ENCODE measurements around the gene GAS7. TPM values are rescaled to one million over a fixed set of nuclear protein-coding genes. Genes with fewer than 3 reads are reported as not detected.

The GAS7 gene
- polyA plus RNA-seq, 1 experiment: 1.4 TPM

DNA sequence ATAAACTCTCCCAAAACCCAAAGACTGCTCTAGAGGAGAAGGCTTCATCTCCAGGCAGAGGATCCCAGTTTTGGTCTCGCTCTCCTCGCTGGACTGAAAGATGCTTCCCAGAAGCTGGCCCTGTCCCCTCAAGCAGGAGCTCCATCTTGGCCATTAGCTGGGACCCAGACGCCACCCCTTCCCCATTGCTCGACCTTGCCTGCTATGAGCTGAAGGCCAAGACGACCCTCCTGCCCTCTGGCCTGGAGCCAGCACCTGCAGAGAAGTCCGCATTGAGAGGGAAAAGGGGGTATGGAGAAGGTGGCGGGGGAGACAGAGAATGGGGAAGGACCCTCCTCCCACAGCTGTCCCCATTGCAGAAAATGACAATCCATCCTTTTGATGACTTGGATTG, 289.8 kb downstream of the GAS7 start:
- CTCF ChIA-PET: interaction anchor here (1.0 to 1.5 kb wide), 2 partner anchors 11 to 16 kb away, joined by 3 to 4 read pairs; no protein-coding TSS in a partner anchor
- Histone ChIP-seq H3K36me3 (ENCODE audit: control insufficient read depth, insufficient read depth, low read length) (no peaks in the 10 kb centered on the region), H3K27me3 (ENCODE audit: control insufficient read depth, insufficient read depth, low read length) (no peaks in the 10 kb centered on the region), H3K4me3 (ENCODE audit: low read depth, low read length) (no peak overlapping the region)
- no peak for TF ChIP-seq CTCF (IDR thresholded peaks at IDR 0.05; ENCODE audit: insufficient read depth, low read depth, low read length)
- DNase-seq (ENCODE audit: low read depth): no peak
- POLR2A ChIA-PET: no interaction called here

DNA sequence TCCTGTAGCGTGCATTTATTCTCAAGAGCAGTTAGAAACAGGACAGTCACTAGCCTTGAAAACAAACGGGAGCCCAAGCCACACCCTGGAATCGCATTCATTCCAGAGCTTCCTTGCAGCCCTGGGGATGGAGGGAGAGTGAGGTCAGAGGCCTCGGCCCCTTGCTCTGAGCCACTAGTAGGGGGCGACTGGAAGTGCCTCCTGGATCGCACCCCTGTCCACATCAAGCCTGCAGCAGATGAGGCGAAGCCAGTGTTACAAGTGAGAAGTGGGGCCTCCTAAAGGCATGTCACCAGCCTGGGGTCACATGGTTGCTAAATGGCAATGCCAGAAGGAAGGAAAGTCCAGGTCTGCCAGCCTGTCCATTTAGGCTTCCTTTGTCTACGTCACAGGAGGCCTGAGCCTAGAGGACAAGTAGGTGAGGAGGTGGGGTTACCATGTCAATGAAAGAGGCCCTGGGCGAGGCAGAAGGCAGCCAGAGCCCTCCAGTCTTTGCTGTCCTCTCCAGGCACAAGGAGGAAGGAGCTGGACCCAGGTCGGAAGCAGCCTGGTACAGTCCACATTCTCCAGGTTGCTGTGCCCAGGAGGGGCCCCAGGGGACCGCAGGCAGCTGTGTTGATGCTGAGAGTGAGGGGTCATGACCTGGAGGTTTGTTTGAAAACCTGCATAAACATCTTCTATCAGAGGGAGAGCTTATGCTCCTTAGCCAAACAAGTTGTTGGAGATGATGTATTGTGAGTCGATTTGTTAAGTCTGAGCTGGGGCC, 290.3 kb downstream of the GAS7 start:
- H3K27me3 ChIP-seq (ENCODE audit: control insufficient read depth, insufficient read depth, low read length): no peaks in the 10 kb centered on the region
- POLR2A ChIA-PET: interaction anchor here (0.5 kb wide), 1 partner anchor 99 kb away, joined by 3 read pairs; no protein-coding TSS in a partner anchor
- CTCF ChIA-PET: interaction anchor here (1.0 to 1.5 kb wide), 2 partner anchors 10 to 17 kb away, joined by 3 to 4 read pairs; no protein-coding TSS in a partner anchor
- no peak for DNase-seq (ENCODE audit: low read depth)
- no peak overlapping the region for H3K4me3 ChIP-seq (ENCODE audit: low read depth, low read length)
- no peak for TF ChIP-seq CTCF (IDR thresholded peaks at IDR 0.05; ENCODE audit: insufficient read depth, low read depth, low read length)
- H3K36me3 ChIP-seq (ENCODE audit: control insufficient read depth, insufficient read depth, low read length): no peaks in the 10 kb centered on the region

- DNase-seq (ENCODE audit: low read depth): no peak
- H3K36me3 ChIP-seq (ENCODE audit: control insufficient read depth, insufficient read depth, low read length): no peaks in the 10 kb centered on the region
- TF ChIP-seq CTCF (IDR thresholded peaks at IDR 0.05; ENCODE audit: insufficient read depth, low read depth, low read length): no peak
- POLR2A ChIA-PET: no interaction called here
- CTCF ChIA-PET: interaction anchor here (1.5 kb wide), 1 partner anchor 18 kb away, joined by 4 read pairs; no protein-coding TSS in a partner anchor
- H3K4me3 ChIP-seq (ENCODE audit: low read depth, low read length): no peak overlapping the region
- H3K27me3 ChIP-seq (ENCODE audit: control insufficient read depth, insufficient read depth, low read length): no peaks in the 10 kb centered on the region
These were observed 291.3 kb downstream of the GAS7 start for GRCh38 chr17:9907131-9907530.

- ChIA-PET CTCF (no interaction called here), POLR2A (no interaction called here)
- Histone ChIP-seq H3K27me3 (ENCODE audit: control insufficient read depth, insufficient read depth, low read length) (no peaks in the 10 kb centered on the region), H3K4me3 (ENCODE audit: low read depth, low read length) (no peak overlapping the region), H3K36me3 (ENCODE audit: control insufficient read depth, insufficient read depth, low read length) (no peaks in the 10 kb centered on the region)
- DNase-seq (ENCODE audit: low read depth): no peak
- no peak for TF ChIP-seq CTCF (IDR thresholded peaks at IDR 0.05; ENCODE audit: insufficient read depth, low read depth, low read length)
These were observed 291.8 kb downstream of the GAS7 start for GRCh38 chr17:9906616-9907015.

DNA sequence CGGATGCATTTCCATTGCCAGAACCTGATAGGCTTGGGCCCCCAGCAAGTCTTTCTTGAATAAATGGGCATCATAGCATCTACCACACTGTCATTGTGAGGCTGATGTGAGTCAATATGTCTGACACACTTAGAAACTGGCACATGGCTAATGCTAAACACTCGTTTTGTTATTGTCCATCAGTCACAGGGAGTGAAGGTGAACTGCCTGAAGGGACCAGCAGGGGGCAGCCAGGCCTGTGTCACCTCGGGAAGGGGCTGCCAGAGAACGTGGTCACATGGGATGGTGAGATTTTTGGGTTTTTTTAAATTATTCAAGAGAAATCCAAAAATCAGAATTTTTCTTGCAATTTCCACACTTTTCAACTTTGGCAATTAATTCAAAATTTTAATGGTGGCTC, 292.5 kb downstream of the GAS7 start:
- TF ChIP-seq CTCF (IDR thresholded peaks at IDR 0.05; ENCODE audit: insufficient read depth, low read depth, low read length): peak; percentile 49
- ChIA-PET POLR2A (no interaction called here), CTCF (interaction anchor here (0.5 kb wide), 1 partner anchor 177 kb away, joined by 4 read pairs; no protein-coding TSS in a partner anchor)
- Histone ChIP-seq H3K4me3 (ENCODE audit: low read depth, low read length) (no peak overlapping the region), H3K36me3 (ENCODE audit: control insufficient read depth, insufficient read depth, low read length) (no peaks in the 10 kb centered on the region), H3K27me3 (ENCODE audit: control insufficient read depth, insufficient read depth, low read length) (no peaks in the 10 kb centered on the region)
- no peak for DNase-seq (ENCODE audit: low read depth)
